Limb (tissue), 2 donors: ENCODE measurements around the gene ALKBH2.

Source experiments
- DNase-seq, 2 donors: peaks; one replicate each; pipeline ENCODE4 v3.0.0-alpha.2; 2016; ENCODE audit errors: extremely low spot score in 2 of 2

Gene ALKBH2

GRCh38 chr12:109093022-109093918, at the start of gene ALKBH2:
ALKBH2 (minus strand) TSS chr12:109093472; CDS start chr12:109092786, 686 bp downstream.
- DNase-seq, result peak; percentile 94 to 95

DNA sequence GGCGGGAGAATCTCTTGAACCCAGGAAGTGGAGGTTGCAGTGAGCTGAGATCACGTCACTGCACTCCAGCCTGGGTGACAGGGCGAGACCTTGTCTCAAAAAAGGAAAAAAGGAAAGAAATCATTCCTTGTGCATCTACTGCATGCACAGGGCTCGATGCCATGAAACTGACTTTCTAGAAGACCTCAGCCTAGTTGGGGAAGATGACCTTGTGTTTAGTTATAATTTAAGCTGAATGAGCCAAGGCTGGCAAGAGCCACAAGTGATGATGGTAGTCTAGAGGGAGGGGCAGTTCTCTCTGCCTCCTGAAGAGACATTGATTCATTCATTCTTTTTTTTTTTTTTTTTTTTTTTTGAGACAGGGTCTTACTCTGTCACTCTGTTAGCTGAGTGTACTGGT, 47.3 kb upstream of the ALKBH2 start:
- DNase-seq, result no peak

GRCh38 chr12:109139791-109140190, 46.5 kb upstream of the ALKBH2 start:
- no peak for DNase-seq

DNA sequence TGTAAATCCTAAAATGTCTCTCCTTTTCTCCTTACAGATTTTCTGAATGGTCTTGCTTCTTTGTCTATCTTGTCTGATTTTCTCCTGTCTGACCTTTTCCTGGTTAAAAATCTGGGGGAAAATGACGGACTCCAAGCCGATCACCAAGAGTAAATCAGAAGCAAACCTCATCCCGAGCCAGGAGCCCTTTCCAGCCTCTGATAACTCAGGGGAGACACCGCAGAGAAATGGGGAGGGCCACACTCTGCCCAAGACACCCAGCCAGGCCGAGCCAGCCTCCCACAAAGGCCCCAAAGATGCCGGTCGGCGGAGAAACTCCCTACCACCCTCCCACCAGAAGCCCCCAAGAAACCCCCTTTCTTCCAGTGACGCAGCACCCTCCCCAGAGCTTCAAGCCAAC, 46.1 kb upstream of the ALKBH2 start:
- DNase-seq, result no peak

GRCh38 chr12:109137055-109137454, 43.8 kb upstream of the ALKBH2 start:
- DNase-seq, result no peak

- DNase-seq, result no peak
Measured at GRCh38 chr12:109134186-109134917, 41.1 kb upstream of the ALKBH2 start.

DNA sequence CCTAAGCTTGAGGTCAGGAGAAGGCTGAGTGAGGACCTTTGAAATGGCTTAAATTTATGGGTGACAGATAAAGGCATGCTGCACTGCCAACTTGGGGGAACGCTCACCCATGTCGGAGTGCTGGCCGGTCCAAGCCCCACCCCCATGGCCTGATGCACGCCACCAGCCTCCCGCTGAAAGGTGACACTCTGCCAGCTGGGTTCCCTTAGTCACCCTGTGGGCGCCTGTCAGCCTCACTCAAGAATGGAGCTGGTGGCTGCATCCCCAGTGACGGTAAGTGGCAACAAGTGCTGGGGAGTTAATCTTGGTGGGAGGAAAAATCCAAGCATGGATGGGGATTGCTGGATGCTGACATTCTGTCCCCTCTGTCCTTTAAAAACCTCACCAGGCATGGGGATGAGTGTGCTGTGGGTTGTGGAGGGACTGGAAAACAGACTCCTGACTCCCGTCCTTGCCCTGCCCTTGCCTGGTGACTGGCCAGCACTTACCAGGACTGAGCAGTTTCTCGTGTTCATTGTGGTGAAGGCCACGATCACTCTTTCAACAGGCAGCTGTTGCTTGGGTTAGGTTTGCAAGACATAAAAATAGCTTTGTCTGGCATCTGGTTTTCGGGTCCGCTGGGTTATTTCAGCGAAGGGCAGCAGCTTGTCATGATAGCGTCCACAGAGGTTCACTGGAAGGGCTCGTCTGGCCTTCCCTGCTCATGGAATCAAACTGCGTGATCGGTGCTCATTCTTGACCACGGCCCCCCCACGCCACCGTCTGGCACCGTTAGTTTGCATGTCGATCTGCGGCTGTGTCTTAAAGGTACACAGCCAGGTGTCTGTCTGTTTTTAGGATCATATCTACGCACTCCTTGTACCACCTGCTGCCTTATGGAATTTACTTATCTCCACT, 38.1 kb upstream of the ALKBH2 start:
- no peak for DNase-seq

DNA sequence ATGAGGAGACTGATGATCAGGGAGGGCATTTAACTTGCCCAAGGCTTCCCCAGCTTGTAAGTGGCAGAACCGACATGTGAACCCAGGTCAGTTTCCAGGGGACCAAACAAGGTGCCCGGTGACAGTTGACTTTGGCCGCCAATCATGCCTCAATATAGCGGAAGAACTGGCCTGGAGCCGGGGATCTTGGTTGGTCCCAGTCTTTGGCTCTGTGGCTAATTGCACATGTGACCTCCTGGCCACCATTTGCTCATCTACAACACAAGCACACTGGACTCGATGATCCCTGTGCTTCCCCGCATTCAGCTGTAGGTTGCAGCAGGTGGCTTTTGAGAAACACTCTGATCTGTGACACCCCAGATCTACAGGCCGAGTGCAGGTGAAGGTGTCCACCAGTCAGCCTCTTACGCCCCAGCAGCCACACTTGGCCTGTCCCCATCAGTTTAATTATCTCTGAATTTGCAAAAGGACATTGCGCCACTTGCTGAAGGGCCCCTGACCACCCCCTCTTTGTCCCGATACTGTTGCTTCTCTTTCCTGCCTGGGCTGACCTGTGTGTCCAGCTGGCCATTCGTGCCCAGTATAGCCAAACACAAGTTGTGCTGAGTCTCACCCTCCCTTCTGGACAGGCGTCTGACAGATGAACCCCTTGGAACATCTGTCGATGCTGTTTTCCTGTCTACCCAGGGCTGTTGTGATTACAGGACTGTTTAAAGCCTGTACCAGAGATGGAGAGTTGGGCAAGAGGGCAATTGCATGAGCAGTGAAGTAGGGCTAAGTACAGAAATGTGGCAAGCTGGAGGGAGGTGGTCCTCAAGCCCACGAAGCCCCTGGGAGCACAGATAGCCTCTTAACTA, 37.3 kb upstream of the ALKBH2 start:
- no peak for DNase-seq

DNA sequence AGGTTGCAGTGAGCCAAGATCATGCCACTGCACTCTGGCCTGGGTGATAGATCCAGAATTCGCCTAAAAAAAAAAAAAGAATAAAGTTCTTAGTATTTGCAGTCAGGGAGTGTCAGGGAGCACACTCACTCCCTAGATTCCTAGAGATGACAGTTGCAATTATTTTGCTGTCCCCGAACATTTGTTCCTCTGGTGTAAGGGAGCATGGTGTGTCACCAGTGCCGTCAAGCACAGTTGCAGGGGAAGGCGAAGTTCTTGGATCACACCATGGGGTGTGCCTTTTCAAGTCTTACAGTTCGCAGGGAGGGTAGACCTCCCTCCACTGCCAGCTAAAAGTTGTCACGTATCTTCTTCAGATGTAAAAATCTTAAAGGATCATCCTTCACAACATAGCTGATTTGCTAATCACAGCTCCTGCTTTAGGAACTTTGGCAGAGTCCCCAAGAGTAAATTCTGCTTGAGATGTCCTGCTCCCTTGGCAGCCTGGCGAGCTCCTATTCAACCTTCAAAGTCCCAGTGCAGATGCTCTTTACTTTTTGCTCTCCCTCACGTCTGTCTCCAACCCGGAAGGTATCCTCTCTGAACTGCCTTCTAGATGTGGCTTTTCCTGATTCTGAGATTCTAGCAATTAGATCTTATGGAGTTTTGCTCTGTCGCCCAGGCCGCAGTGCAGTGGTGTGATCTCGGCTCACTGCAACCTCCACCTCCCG, 34.4 kb upstream of the ALKBH2 start:
- no peak for DNase-seq

DNA sequence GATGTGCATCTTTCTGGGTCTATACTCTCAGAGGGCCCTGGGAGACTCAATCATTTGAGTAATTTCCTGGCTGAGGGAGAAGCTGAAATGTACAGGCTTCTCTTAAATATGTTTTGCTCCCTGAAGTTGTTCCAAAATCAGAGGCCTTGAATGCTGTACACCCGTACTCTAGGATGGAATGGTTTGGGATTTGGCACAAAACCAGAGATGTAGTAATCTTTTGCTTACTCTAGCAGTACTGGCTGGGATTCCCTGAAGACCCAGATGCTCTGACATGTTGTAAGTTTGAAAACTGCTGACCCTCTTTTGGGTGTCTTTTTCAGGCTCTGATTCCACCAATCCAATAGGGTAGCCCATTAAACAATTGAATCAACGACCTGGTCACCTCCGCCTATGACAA, 33.5 kb upstream of the ALKBH2 start:
- DNase-seq, result no peak

- no peak for DNase-seq
Measured at GRCh38 chr12:109125791-109126190, 32.5 kb upstream of the ALKBH2 start.

DNA sequence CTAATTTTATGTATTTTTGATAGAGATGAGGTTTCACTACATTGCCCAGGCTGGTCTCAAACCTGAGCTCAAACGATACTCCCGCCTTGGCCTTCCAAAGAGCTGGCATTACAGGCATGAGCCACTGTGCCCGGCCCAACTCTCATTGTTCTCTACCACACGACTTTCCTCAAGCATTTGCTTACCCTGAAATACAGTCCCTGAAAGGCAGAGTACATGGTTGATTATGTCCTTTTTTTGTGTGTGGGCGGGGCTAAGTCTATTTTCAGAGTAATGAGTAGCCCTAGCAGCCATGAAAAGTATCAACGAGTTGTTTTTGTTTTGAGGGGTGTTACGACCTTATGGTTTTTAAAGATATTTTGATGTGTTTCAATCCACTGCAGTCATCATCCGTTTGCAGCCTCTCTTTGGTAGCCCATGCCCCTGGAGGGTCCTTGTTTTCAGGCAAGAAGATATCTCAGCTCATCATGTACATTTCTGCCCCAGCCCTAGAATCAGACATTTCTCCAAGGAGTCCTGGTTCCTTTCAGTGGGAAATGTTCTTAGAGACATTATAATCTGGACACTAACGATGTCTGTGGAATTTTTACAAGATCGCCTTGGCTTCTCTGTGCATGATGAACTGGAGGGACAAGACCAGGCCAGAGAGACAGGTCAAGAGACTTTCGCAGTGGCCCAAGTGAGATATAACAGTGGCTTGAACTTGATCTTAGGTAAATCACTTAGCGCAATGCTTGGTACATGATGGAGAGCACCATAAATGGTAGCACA, 31.8 kb upstream of the ALKBH2 start:
- no peak for DNase-seq

DNA sequence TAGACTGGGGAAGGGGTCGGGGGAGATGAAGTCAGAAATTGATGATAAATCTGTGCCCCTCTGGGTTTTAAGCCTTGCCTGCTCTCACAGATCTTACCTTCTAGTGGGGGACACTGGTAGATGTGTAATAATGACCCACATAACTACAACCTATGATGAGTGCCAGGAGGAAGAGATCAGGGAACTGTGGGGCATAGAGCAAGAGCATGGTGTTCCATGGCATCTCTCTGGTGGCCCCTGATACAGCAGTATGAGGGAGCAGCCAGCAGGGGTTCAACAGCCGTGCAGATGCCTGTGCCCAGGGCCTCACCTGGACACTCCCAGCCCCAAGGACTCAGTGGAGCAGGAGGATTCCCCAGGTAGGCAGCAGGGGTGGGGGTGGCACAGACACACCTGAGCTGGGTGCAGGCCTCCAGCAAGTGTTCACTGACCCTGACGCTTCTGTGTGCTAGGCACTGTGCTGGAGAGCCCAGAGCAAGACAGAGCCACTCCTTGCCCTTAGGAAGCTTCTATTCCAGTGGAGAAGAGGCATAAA, 28.1 kb upstream of the ALKBH2 start:
- no peak for DNase-seq

GRCh38 chr12:109120557-109120956, 27.3 kb upstream of the ALKBH2 start:
- no peak for DNase-seq

GRCh38 chr12:109120095-109120494, 26.8 kb upstream of the ALKBH2 start:
- no peak for DNase-seq

- no peak for DNase-seq
Measured at GRCh38 chr12:109116611-109116949, 23.3 kb upstream of the ALKBH2 start.

DNA sequence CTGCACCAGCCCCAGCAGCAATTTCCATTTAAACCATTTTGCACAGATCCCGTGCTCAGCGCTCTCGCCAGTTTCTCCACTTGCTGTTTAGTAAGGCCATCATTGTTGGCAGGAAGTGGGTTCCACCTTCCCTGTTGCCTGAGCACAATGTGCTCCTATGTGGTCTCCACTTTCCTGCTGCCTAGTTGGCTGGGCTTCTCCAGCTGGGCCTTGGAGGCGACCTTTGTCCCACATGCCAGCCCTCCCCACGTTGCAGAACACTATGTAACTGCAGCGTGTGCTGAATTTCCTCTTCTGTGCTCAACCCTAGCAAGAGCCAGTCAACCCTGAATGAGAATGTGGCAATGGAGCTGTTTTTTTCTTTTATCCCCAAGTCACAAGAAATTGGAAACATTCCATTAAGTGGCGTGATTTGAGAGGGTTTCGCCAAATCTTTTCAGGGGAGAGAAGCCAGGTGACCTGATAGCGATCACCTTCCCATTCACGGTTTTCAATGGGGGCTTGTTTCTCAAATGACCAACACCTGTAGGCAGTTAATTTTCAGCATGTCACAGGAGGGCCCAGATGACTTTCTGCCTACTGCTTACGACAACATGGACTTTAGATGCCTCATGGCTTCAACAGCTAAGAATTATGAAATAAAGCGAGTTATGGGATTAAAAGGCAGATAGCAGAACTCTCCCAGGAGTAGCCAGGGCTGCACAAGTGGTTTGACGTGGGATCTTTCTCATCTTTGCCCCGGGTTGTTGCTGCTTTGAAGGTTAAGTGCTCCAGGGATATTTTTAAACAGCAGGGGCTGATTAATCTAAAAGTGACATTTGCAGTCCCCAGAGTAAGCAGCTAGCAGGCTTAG, 22.7 kb upstream of the ALKBH2 start, which contains the start of gene ACACB:
Gene ACACB (plus strand): TSS at position 830 of the 853 bp plus-strand sequence. CDS start 22,819 bp downstream, outside the sequence.
- no peak for DNase-seq

DNA sequence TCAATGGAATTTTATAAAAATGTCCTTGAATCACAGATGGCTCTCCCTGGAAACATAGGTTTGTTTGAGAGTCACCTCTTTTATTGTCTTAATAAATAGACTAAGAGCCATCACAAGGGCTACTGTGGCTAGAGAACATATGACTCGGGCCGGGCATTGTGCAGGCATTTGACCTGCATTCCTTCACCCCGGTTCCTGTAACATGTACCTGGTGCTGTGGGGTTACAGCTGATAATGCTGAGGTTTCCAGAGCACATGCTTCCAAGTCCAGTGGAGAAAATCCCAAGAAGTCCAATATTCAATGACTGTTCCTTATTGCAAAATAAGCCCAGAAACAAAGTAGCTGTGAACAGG, 22.1 kb upstream of the ALKBH2 start:
- DNase-seq, result no peak
